H9 (cell line): Measurements from ENCODE around the gene CATSPERE. TPM values are rescaled to one million over a fixed set of nuclear protein-coding genes. Genes with fewer than 3 reads are reported as not detected.

Experiments
- DNase-seq: peaks from one replicate; pipeline ENCODE4 v3.0.0-alpha.2; 2017
- H2AFZ ChIP-seq: one replicate; pipeline ENCODE4 v1.6.1; 2013; ENCODE audit warnings: mild to moderate bottlenecking, low read length, control low read depth, moderate library complexity
- H2AK5ac ChIP-seq: 2 replicates; pipeline ENCODE4 v1.6.1; 2013; ENCODE audit warnings: low read length, control low read depth, mixed read lengths; ENCODE audit not compliant: insufficient read length
- H2BK120ac ChIP-seq: one replicate; pipeline ENCODE4 v1.6.1; 2013; ENCODE audit warnings: low read depth, mild to moderate bottlenecking, low read length, control low read depth, inconsistent platforms; ENCODE audit not compliant: poor library complexity, severe bottlenecking
- H2BK12ac ChIP-seq: 2 replicates; pipeline ENCODE4 v1.6.1; 2013; ENCODE audit warnings: low read length, control low read depth, mixed read lengths, low read depth; ENCODE audit not compliant: insufficient read length
- H2BK15ac ChIP-seq: 2 replicates; pipeline ENCODE4 v1.6.1; 2013; ENCODE audit warnings: low read depth, low read length, control low read depth
- H2BK20ac ChIP-seq: one replicate; pipeline ENCODE4 v1.6.1; 2013; ENCODE audit warnings: low read depth, mild to moderate bottlenecking, low read length, control low read depth, inconsistent platforms; ENCODE audit not compliant: poor library complexity, severe bottlenecking
- H2BK5ac ChIP-seq: 2 replicates; pipeline ENCODE4 v1.6.1; 2013; ENCODE audit warnings: low read length, control low read depth, mixed read lengths; ENCODE audit not compliant: insufficient read length
- H3K14ac ChIP-seq: 2 replicates; pipeline ENCODE4 v1.6.1; 2013; ENCODE audit warnings: low read length, control low read depth; ENCODE audit not compliant: insufficient read depth
- H3K18ac ChIP-seq: 2 replicates; pipeline ENCODE4 v1.6.1; 2013; ENCODE audit warnings: low read depth, mild to moderate bottlenecking, mixed read lengths, low read length, control low read depth; ENCODE audit not compliant: insufficient read length
- H3K23ac ChIP-seq: 2 replicates; pipeline ENCODE4 v1.6.1; 2013; ENCODE audit warnings: low read length, control low read depth, mixed read lengths, low read depth; ENCODE audit not compliant: insufficient read length
- H3K23me2 ChIP-seq: 2 replicates; pipeline ENCODE4 v1.6.1; 2013; ENCODE audit warnings: low read depth, mild to moderate bottlenecking, mixed read lengths, low read length, control low read depth; ENCODE audit not compliant: insufficient read length, poor library complexity, severe bottlenecking
- H3K27ac ChIP-seq: 2 replicates; pipeline ENCODE4 v1.5.1; 2013; ENCODE audit warnings: low read length, control low read depth, mixed read lengths, low read depth; ENCODE audit not compliant: insufficient read length
- H3K27me3 ChIP-seq: 2 replicates; pipeline ENCODE4 v1.6.1; 2013; ENCODE audit warnings: low read length, control low read depth, inconsistent platforms; ENCODE audit not compliant: insufficient read depth
- H3K4ac ChIP-seq: 2 replicates; pipeline ENCODE4 v1.6.1; 2013; ENCODE audit warnings: low read depth, mild to moderate bottlenecking, control low read depth, inconsistent platforms, low read length, moderate library complexity
- H3K4me1 ChIP-seq: 2 replicates; pipeline ENCODE4 v1.6.1; 2013; ENCODE audit warnings: low read length, control low read depth, inconsistent platforms; ENCODE audit not compliant: insufficient read depth
- H3K4me2 ChIP-seq: 2 replicates; pipeline ENCODE4 v1.6.1; 2013; ENCODE audit warnings: low read length, control low read depth, mixed read lengths; ENCODE audit not compliant: insufficient read length, insufficient read depth
- H3K56ac ChIP-seq: 2 replicates; pipeline ENCODE4 v1.6.1; 2013; ENCODE audit warnings: low read depth, mild to moderate bottlenecking, mixed read lengths, low read length, control low read depth; ENCODE audit not compliant: insufficient read length
- H3K79me1 ChIP-seq: 2 replicates; pipeline ENCODE4 v1.6.1; 2013; ENCODE audit warnings: low read depth, mild to moderate bottlenecking, moderate library complexity, low read length, control low read depth, inconsistent platforms; ENCODE audit not compliant: insufficient read depth, poor library complexity, severe bottlenecking
- H3K79me2 ChIP-seq: 2 replicates; pipeline ENCODE4 v1.6.1; 2013; ENCODE audit warnings: low read length, control low read depth, inconsistent platforms; ENCODE audit not compliant: insufficient read depth
- H3K9ac ChIP-seq: 2 replicates; pipeline ENCODE4 v1.6.1; 2013; ENCODE audit warnings: low read length, control low read depth, mixed read lengths; ENCODE audit not compliant: insufficient read length; ENCODE audit errors: extremely low read depth
- H3K9me3 ChIP-seq: one replicate; pipeline ENCODE4 v1.6.1; 2013; ENCODE audit warnings: low read depth, low read length, inconsistent platforms; ENCODE audit not compliant: control insufficient read depth
- H3T11ph ChIP-seq: one replicate; pipeline ENCODE4 v1.6.1; 2013; ENCODE audit warnings: mild to moderate bottlenecking, low read length, control low read depth, inconsistent platforms
- H4K20me1 ChIP-seq: one replicate; pipeline ENCODE4 v1.6.1; 2013; ENCODE audit not compliant: control insufficient read depth, insufficient read length, insufficient read depth
- H4K5ac ChIP-seq: 2 replicates; pipeline ENCODE4 v1.6.1; 2013; ENCODE audit warnings: low read depth, mild to moderate bottlenecking, mixed read lengths, low read length, control low read depth; ENCODE audit not compliant: insufficient read length
- H4K8ac ChIP-seq: replicated peaks from 2 replicates; pipeline ENCODE4 v1.6.1; 2013; ENCODE audit warnings: low read length, control low read depth, mixed read lengths, low read depth; ENCODE audit not compliant: insufficient read length
- H4K91ac ChIP-seq: 2 replicates; pipeline ENCODE4 v1.6.1; 2013; ENCODE audit warnings: low read depth, mild to moderate bottlenecking, moderate library complexity, mixed read lengths, low read length, control low read depth; ENCODE audit not compliant: insufficient read length
- H3K27ac Mint-ChIP-seq, 3 experiments: 2 replicates in 2 of 3; 3 replicates in 1 of 3; pipeline ENCODE4 v1.8.0; 2020 to 2021; ENCODE audit warnings: mixed read lengths in 3 of 3, mild to moderate bottlenecking in 1 of 3, moderate library complexity in 1 of 3
- H3K27me3 Mint-ChIP-seq: 2 replicates; pipeline ENCODE4 v1.8.0; 2021; ENCODE audit warnings: low read depth, mild to moderate bottlenecking, moderate library complexity, mixed read lengths
- H3K36me3 Mint-ChIP-seq, 3 experiments: 2 replicates in 2 of 3; 3 replicates in 1 of 3; pipeline ENCODE4 v1.8.0; 2020 to 2021; ENCODE audit warnings: low read depth in 3 of 3, mixed read lengths in 3 of 3; ENCODE audit not compliant: insufficient read depth in 1 of 3
- H3K4me1 Mint-ChIP-seq, 2 experiments: 2 replicates each; pipeline ENCODE4 v1.8.0; 2020; ENCODE audit warnings: mixed read lengths in 2 of 2
- H3K4me3 Mint-ChIP-seq, 2 experiments: 2 replicates in 1 of 2; 3 replicates in 1 of 2; pipeline ENCODE4 v1.8.0; 2020 to 2021; ENCODE audit warnings: mild to moderate bottlenecking in 2 of 2, mixed read lengths in 2 of 2, moderate library complexity in 1 of 2
- H3K9me3 Mint-ChIP-seq, 2 experiments: 2 replicates in 1 of 2; 3 replicates in 1 of 2; pipeline ENCODE4 v1.8.0; 2020; ENCODE audit warnings: mild to moderate bottlenecking in 2 of 2, mixed read lengths in 2 of 2, moderate library complexity in 1 of 2
- WGBS: extraction: QIAGEN DNeasy Blood & Tissue Kit; methylation state at CpG from one replicate; pipeline ENCODE4 v1.1.7; 2013; ENCODE audit warnings: missing lambda C conversion rate, low lambda C conversion rate, mixed read lengths; ENCODE audit not compliant: insufficient read length; ENCODE audit errors: extremely low coverage; 5-methylcytosine and 5-hydroxymethylcytosine counted together
- total RNA-seq: library from RNA; stranded (reverse); gene quantifications from 2 replicates; pipeline ENCODE4 v1.2.1, GENCODE V29; 2021
- TF ChIP-seq, protein P1 (sequence below): fragments of 200-600 bp; sonication (generic); conservative IDR thresholded peaks from 3 replicates; pipeline ENCODE4 v1.8.0; 2021; ENCODE audit warnings: antibody characterized with exemption, mild to moderate bottlenecking

Gene CATSPERE
- total RNA-seq, 1 experiment from 2014 or later, result 0.31 TPM

DNA sequence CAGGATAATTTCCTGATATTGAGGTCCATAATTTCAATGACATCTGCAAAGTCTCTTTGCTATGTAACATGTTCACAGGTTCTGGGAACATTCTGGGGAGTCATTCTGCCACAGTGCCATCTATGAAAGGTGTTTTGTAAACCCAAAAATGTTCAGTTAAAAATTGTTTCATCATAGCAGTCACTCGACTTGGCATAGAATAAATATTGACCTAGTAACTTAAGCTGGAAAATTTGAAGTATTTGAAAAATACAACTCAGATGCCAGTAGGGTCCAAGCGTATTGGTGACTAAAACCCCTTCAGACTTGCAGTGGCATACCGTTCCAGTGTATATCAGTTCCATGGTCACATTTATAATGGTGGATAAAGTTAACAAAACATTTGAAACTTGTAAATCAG lies 198.6 kb downstream of the CATSPERE start:
- TF ChIP-seq, protein P1, sequence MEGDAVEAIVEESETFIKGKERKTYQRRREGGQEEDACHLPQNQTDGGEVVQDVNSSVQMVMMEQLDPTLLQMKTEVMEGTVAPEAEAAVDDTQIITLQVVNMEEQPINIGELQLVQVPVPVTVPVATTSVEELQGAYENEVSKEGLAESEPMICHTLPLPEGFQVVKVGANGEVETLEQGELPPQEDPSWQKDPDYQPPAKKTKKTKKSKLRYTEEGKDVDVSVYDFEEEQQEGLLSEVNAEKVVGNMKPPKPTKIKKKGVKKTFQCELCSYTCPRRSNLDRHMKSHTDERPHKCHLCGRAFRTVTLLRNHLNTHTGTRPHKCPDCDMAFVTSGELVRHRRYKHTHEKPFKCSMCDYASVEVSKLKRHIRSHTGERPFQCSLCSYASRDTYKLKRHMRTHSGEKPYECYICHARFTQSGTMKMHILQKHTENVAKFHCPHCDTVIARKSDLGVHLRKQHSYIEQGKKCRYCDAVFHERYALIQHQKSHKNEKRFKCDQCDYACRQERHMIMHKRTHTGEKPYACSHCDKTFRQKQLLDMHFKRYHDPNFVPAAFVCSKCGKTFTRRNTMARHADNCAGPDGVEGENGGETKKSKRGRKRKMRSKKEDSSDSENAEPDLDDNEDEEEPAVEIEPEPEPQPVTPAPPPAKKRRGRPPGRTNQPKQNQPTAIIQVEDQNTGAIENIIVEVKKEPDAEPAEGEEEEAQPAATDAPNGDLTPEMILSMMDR, result no peak
- Histone ChIP-seq H4K20me1 (peaks cover 2% of the 10 kb centered on the region), H3K18ac (no peak overlapping the region), H3K27me3 (no peaks in the 10 kb centered on the region), H3K4ac (no peak overlapping the region), H3K9ac (no peak overlapping the region), H3K14ac (no peak overlapping the region), H2BK20ac (no peak overlapping the region), H2BK5ac (no peak overlapping the region), H3T11ph (no peak overlapping the region), H3K79me1 (peaks cover 5% of the 10 kb centered on the region), H3K56ac (no peak overlapping the region), H2BK120ac (no peak overlapping the region), H2BK12ac (no peak overlapping the region), H3K9me3 (no peaks in the 10 kb centered on the region), H2AK5ac (no peak overlapping the region), H3K23me2 (no peaks in the 10 kb centered on the region), H4K8ac (no peak overlapping the region), H3K4me1 (peaks cover 9% of the 10 kb centered on the region), H2BK15ac (no peak overlapping the region), H4K91ac (no peak overlapping the region), H3K4me2 (no peak overlapping the region), H3K23ac (no peak overlapping the region), H4K5ac (no peak overlapping the region), H3K79me2 (peaks cover 42% of the 10 kb centered on the region), H3K27ac (no peak overlapping the region), H2AFZ (no peak overlapping the region)
- H3K9me3 Mint-ChIP-seq, result peaks cover 0 to 4% of the 10 kb centered on the region in 2 experiments; a peak in 3 of 5 replicates
- H3K4me1 Mint-ChIP-seq, result peaks cover 28 to 31% of the 10 kb centered on the region in 2 experiments
- no peak overlapping the region; a peak in 1 of 7 replicates for H3K27ac Mint-ChIP-seq
- WGBS, result no CpG with 5 or more reads among the region's 3 CpGs
- no peak for DNase-seq
- H3K27me3 Mint-ChIP-seq, result no peaks in the 10 kb centered on the region
- peaks cover 33 to 48% (median 34%) of the 10 kb centered on the region in 3 experiments for H3K36me3 Mint-ChIP-seq
- no peak overlapping the region for H3K4me3 Mint-ChIP-seq
